ENCODE measurements around the gene CUL1. TPM values are rescaled to one million over a fixed set of nuclear protein-coding genes. Genes with fewer than 3 reads are reported as not detected.

CUL1 gene
- total and polyA plus RNA-seq, 2 experiments from 2014 or later: 35.6 to 71.3 TPM

DNA sequence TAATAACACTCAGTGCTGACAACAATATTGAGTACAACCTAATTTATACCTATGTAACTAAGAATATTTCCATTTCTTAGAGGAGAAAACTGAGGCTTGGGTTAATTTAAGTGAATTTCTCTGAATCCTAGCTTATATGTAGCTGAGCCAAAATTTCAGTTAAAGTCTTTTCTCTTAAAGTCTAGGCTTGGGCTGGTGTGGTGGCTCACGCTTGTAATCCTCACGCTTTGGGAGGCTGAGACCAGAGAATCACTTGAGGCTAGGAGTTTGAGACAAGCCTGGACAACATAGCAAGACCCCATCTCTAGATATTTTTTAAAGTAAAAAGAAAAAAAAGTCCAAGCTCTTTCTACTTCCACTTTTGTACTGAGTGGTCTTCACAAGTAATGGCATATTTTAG is 92.1 kb downstream of the CUL1 start (continued):
- TF ChIP-seq, protein P1, sequence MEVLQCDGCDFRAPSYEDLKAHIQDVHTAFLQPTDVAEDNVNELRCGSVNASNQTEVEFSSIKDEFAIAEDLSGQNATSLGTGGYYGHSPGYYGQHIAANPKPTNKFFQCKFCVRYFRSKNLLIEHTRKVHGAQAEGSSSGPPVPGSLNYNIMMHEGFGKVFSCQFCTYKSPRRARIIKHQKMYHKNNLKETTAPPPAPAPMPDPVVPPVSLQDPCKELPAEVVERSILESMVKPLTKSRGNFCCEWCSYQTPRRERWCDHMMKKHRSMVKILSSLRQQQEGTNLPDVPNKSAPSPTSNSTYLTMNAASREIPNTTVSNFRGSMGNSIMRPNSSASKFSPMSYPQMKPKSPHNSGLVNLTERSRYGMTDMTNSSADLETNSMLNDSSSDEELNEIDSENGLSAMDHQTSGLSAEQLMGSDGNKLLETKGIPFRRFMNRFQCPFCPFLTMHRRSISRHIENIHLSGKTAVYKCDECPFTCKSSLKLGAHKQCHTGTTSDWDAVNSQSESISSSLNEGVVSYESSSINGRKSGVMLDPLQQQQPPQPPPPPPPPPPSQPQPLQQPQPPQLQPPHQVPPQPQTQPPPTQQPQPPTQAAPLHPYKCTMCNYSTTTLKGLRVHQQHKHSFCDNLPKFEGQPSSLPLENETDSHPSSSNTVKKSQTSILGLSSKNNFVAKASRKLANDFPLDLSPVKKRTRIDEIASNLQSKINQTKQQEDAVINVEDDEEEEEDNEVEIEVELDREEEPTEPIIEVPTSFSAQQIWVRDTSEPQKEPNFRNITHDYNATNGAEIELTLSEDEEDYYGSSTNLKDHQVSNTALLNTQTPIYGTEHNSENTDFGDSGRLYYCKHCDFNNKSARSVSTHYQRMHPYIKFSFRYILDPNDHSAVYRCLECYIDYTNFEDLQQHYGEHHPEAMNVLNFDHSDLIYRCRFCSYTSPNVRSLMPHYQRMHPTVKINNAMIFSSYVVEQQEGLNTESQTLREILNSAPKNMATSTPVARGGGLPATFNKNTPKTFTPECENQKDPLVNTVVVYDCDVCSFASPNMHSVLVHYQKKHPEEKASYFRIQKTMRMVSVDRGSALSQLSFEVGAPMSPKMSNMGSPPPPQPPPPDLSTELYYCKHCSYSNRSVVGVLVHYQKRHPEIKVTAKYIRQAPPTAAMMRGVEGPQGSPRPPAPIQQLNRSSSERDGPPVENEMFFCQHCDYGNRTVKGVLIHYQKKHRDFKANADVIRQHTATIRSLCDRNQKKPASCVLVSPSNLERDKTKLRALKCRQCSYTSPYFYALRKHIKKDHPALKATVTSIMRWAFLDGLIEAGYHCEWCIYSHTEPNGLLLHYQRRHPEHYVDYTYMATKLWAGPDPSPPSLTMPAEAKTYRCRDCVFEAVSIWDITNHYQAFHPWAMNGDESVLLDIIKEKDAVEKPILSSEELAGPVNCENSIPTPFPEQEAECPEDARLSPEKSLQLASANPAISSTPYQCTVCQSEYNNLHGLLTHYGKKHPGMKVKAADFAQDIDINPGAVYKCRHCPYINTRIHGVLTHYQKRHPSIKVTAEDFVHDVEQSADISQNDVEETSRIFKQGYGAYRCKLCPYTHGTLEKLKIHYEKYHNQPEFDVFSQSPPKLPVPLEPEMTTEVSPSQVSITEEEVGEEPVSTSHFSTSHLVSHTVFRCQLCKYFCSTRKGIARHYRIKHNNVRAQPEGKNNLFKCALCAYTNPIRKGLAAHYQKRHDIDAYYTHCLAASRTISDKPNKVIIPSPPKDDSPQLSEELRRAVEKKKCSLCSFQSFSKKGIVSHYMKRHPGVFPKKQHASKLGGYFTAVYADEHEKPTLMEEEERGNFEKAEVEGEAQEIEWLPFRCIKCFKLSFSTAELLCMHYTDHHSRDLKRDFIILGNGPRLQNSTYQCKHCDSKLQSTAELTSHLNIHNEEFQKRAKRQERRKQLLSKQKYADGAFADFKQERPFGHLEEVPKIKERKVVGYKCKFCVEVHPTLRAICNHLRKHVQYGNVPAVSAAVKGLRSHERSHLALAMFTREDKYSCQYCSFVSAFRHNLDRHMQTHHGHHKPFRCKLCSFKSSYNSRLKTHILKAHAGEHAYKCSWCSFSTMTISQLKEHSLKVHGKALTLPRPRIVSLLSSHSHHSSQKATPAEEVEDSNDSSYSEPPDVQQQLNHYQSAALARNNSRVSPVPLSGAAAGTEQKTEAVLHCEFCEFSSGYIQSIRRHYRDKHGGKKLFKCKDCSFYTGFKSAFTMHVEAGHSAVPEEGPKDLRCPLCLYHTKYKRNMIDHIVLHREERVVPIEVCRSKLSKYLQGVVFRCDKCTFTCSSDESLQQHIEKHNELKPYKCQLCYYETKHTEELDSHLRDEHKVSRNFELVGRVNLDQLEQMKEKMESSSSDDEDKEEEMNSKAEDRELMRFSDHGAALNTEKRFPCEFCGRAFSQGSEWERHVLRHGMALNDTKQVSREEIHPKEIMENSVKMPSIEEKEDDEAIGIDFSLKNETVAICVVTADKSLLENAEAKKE (CRISPR knock-in tag; IDR thresholded peaks at IDR 0.05): no peak
- TF ChIP-seq, protein P2, sequence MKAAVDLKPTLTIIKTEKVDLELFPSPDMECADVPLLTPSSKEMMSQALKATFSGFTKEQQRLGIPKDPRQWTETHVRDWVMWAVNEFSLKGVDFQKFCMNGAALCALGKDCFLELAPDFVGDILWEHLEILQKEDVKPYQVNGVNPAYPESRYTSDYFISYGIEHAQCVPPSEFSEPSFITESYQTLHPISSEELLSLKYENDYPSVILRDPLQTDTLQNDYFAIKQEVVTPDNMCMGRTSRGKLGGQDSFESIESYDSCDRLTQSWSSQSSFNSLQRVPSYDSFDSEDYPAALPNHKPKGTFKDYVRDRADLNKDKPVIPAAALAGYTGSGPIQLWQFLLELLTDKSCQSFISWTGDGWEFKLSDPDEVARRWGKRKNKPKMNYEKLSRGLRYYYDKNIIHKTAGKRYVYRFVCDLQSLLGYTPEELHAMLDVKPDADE (IDR thresholded peaks at IDR 0.05): no peak

DNA sequence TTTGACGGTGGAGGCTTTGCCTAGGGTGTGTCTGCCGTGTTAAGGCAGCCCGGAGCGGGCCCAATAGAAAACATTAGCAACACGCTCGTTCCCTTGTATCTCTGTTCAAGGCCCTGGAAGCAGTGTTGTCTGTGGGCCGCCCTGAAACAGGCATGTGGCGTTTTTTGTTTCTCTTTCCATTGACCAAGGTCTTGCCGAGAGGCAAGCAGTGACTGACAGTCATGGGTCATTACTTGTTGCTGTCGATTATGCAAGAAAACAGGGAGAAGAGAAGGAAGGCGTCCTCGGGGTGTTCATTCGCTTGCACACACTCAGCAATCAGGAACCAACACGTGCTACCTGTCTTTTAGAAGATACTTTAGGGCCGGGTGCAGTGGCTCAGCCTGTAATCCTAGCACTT is 92.8 kb downstream of the CUL1 start:
- H3K27ac Mint-ChIP-seq: no peak overlapping the region
- H3K9me2 ChIP-seq (ENCODE audit: insufficient read depth): no peaks in the 10 kb centered on the region
- ATAC-seq (no peak), DNase-seq (ENCODE audit: low spot score) (no peak)
- H3K4me1 ChIP-seq (ENCODE audit: insufficient read depth): 0 out of 2 replicates have a peak, but pooled peaks cover 3% of the 10 kb centered on the region
- H2AFZ ChIP-seq: no peak overlapping the region
- H3K4me3 Mint-ChIP-seq: no peak overlapping the region
- H3K4me3 ChIP-seq: no peak overlapping the region
- H3K79me2 ChIP-seq (replicated peaks; ENCODE audit: insufficient read depth): no peaks in the 10 kb centered on the region; the same call in 1 of the 2 replicates
- no peaks in the 10 kb centered on the region for H3K9me3 Mint-ChIP-seq
- H3F3A ChIP-seq (replicated peaks; ENCODE audit: low read depth): peaks cover 2% of the 10 kb centered on the region; the same call in 1 of the 2 replicates
- H3K27me3 Mint-ChIP-seq (ENCODE audit: insufficient read depth, low read depth, poor library complexity): no peaks in the 10 kb centered on the region
- no peak overlapping the region for H3K27ac ChIP-seq (ENCODE audit: low read depth)
- no peaks in the 10 kb centered on the region for H3K27me3 ChIP-seq (ENCODE audit: insufficient read depth)
- H3K4me1 Mint-ChIP-seq: no peaks in the 10 kb centered on the region; the same call in 2 of the 3 replicates
- H3K36me3 Mint-ChIP-seq (ENCODE audit: low read depth): peaks cover 92% of the 10 kb centered on the region
- H3K36me3 ChIP-seq (ENCODE audit: insufficient read depth): peaks cover 68% of the 10 kb centered on the region
- TF ChIP-seq EZH2 (IDR thresholded peaks at IDR 0.05; ENCODE audit: low read depth, unreplicated experiment) (no peak), CREB1 (CRISPR knock-in tag; IDR thresholded peaks at IDR 0.05; ENCODE audit: low read depth) (no peak), POLR2AphosphoS5 (IDR thresholded peaks at IDR 0.05; ENCODE audit: low read depth) (no peak), JUNB (IDR thresholded peaks at IDR 0.05; ENCODE audit: unreplicated experiment) (no peak), ZNF114 (CRISPR knock-in tag; IDR thresholded peaks at IDR 0.05) (no peak), STAT1 (IDR thresholded peaks at IDR 0.05; ENCODE audit: unreplicated experiment) (no peak), EZH2phosphoT487 (IDR thresholded peaks at IDR 0.05; ENCODE audit: unreplicated experiment) (no peak), NANOG (IDR thresholded peaks at IDR 0.05; ENCODE audit: borderline replicate concordance) (no peak), ZNF331 (CRISPR knock-in tag; IDR thresholded peaks at IDR 0.05; ENCODE audit: low read depth) (no peak)
- H4K20me1 ChIP-seq (replicated peaks; ENCODE audit: insufficient read depth): peaks cover 8% of the 10 kb centered on the region
- H3K4me2 ChIP-seq: no peak overlapping the region
